Tibial artery (tissue), 4 donors: ENCODE measurements around the gene RTKN.

Source experiments
- DNase-seq, 2 donors: peaks; one replicate each; pipeline ENCODE4 v3.0.0-alpha.2; 2019
- H3K27ac ChIP-seq, 2 donors: fragments of 200-600 bp; sonication (generic) in 1 of 2; 1 replicate in 1 of 2; 2 replicates in 1 of 2; pipeline ENCODE4 v1.5.1; 2018 to 2019; ENCODE audit warnings: mild to moderate bottlenecking in 1 of 2
- H3K27me3 ChIP-seq, 2 donors: fragments of 200-600 bp; sonication (generic) in 1 of 2; one replicate each; pipeline versions ENCODE4 v1.5.1 to v1.6.0; 2016 to 2019
- H3K36me3 ChIP-seq, 3 donors: fragments of 200-600 bp; sonication (generic) in 2 of 3; one replicate each; pipeline ENCODE4 v1.5.1; 2016 to 2019; ENCODE audit warnings: mild to moderate bottlenecking in 2 of 3
- H3K4me1 ChIP-seq, 4 donors: fragments of 200-600 bp; sonication (generic) in 2 of 4; 1 replicate in 3 of 4; 2 replicates in 1 of 4; pipeline ENCODE4 v1.5.1; 2016 to 2019
- H3K4me3 ChIP-seq, 2 donors: fragments of 200-600 bp; sonication (generic) in 1 of 2; 1 replicate in 1 of 2; 2 replicates in 1 of 2; pipeline ENCODE4 v1.5.1; 2018 to 2019; ENCODE audit warnings: mild to moderate bottlenecking in 2 of 2
- H3K9me3 ChIP-seq, 3 donors: fragments of 200-600 bp; sonication (generic) in 1 of 3; one replicate each; pipeline ENCODE4 v1.5.1; 2016 to 2019
- CTCF ChIP-seq, 2 experiments: fragments of 200-600 bp in 1 of 2; fragments of 450-650 bp in 1 of 2; IDR thresholded peaks; one replicate each; pipeline ENCODE4 v1.5.1; 2017 to 2019; ENCODE audit warnings: antibody characterized with exemption in 2 of 2, mild to moderate bottlenecking in 1 of 2, moderate library complexity in 1 of 2
- intact Hi-C: fragments of 100-400 bp; cut with DNase I; formaldehyde crosslinking; loops from one replicate; pipeline ENCODE4 v1.15.0; 2023; ENCODE audit warnings: low total_unique reads

Gene RTKN

GRCh38 chr2:74457549-74458131, 15.9 kb upstream of the RTKN start:
- peaks cover 0 to 19% (median 5%) of the 10 kb centered on the region in 3 donors for H3K36me3 ChIP-seq
- peaks cover 0 to 34% (median 33%) of the 10 kb centered on the region in 4 donors for H3K4me1 ChIP-seq
- no peak for TF ChIP-seq CTCF (IDR thresholded peaks at IDR 0.05)
- intact Hi-C loops = no loop called here
- H3K27me3 ChIP-seq = no peaks in the 10 kb centered on the region
- H3K27ac ChIP-seq = peak overlapping the region; percentile 96 to 97
- peak overlapping the region; percentile 66 to 92 for H3K4me3 ChIP-seq
- no peaks in the 10 kb centered on the region for H3K9me3 ChIP-seq
- peak; percentile 48 to 80 for DNase-seq

GRCh38 chr2:74457129-74457548, 15.4 kb upstream of the RTKN start:
- no peak for DNase-seq
- Histone ChIP-seq H3K4me1 (peaks cover 0 to 34% (median 33%) of the 10 kb centered on the region in 4 donors), H3K36me3 (peaks cover 0 to 14% (median 0%) of the 10 kb centered on the region in 3 donors), H3K9me3 (no peaks in the 10 kb centered on the region), H3K27ac (peak overlapping the region; percentile 96 to 97), H3K27me3 (no peaks in the 10 kb centered on the region), H3K4me3 (peak overlapping the region; percentile 66 to 92)
- TF ChIP-seq CTCF (IDR thresholded peaks at IDR 0.05) = no peak
- intact Hi-C loops = no loop called here

- peak; percentile 94 to 97 for DNase-seq
- Histone ChIP-seq H3K4me1 (peaks cover 0 to 34% (median 33%) of the 10 kb centered on the region in 4 donors), H3K4me3 (peak within 1 kb of the TSS; percentile 71 to 90), H3K36me3 (no peaks in the 10 kb centered on the region), H3K27ac (peak within 1 kb of the TSS; percentile 80), H3K9me3 (no peaks in the 10 kb centered on the region), H3K27me3 (no peaks in the 10 kb centered on the region)
- intact Hi-C loops = loop anchor here (2.0 kb wide), 1 partner anchor 28 kb away; the partner anchor contains the start of genes CCDC142 and TTC31
- no peak for TF ChIP-seq CTCF (IDR thresholded peaks at IDR 0.05)
These were observed 13.1 kb upstream of the RTKN start, which contains the start of gene INO80B for GRCh38 chr2:74454654-74455511. TSS of gene INO80B (plus strand) at chr2:74455087. CDS start at chr2:74455117, 30 bp downstream.

GRCh38 chr2:74450570-74451190, 8.9 kb upstream of the RTKN start:
- no peak for DNase-seq
- Histone ChIP-seq H3K27me3 (no peaks in the 10 kb centered on the region), H3K9me3 (no peaks in the 10 kb centered on the region), H3K4me1 (peaks cover 0 to 7% (median 6%) of the 10 kb centered on the region in 4 donors), H3K4me3 (no peak overlapping the region), H3K27ac (no peak overlapping the region), H3K36me3 (no peaks in the 10 kb centered on the region)
- intact Hi-C loops = no loop called here
- no peak for TF ChIP-seq CTCF (IDR thresholded peaks at IDR 0.05)

- Histone ChIP-seq H3K4me3 (no peak overlapping the region), H3K9me3 (no peaks in the 10 kb centered on the region), H3K27ac (no peak overlapping the region), H3K4me1 (no peaks in the 10 kb centered on the region), H3K27me3 (no peaks in the 10 kb centered on the region), H3K36me3 (no peaks in the 10 kb centered on the region)
- intact Hi-C loops = no loop called here
- TF ChIP-seq CTCF (IDR thresholded peaks at IDR 0.05) = no peak
- DNase-seq = no peak
These were observed 7.0 kb upstream of the RTKN start for GRCh38 chr2:74448771-74449170.
